GM12864 (cell line): ENCODE data around the gene PTPN14.

Experiments used
- DNase-seq: peaks from one replicate; pipeline ENCODE4 v3.0.0-alpha.2; 2011; ENCODE audit warnings: low read depth
- H3K4me3 ChIP-seq: 2 replicates; pipeline ENCODE4 v1.5.1; 2011; ENCODE audit warnings: mild to moderate bottlenecking, low read depth, low read length, control low read depth
- TF ChIP-seq, protein P1 (sequence below): IDR thresholded peaks from 2 replicates; pipeline ENCODE4 v1.5.1; 2011; ENCODE audit warnings: low read depth, mild to moderate bottlenecking, moderate library complexity, low read length, control low read depth, inconsistent platforms; ENCODE audit errors: missing control alignments

PTPN14 gene

GRCh38 chr1:214567481-214567980, 16.1 kb upstream of the PTPN14 start:
- no peak for DNase-seq
- TF ChIP-seq, protein P1, sequence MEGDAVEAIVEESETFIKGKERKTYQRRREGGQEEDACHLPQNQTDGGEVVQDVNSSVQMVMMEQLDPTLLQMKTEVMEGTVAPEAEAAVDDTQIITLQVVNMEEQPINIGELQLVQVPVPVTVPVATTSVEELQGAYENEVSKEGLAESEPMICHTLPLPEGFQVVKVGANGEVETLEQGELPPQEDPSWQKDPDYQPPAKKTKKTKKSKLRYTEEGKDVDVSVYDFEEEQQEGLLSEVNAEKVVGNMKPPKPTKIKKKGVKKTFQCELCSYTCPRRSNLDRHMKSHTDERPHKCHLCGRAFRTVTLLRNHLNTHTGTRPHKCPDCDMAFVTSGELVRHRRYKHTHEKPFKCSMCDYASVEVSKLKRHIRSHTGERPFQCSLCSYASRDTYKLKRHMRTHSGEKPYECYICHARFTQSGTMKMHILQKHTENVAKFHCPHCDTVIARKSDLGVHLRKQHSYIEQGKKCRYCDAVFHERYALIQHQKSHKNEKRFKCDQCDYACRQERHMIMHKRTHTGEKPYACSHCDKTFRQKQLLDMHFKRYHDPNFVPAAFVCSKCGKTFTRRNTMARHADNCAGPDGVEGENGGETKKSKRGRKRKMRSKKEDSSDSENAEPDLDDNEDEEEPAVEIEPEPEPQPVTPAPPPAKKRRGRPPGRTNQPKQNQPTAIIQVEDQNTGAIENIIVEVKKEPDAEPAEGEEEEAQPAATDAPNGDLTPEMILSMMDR, result no peak
- no peak overlapping the region for H3K4me3 ChIP-seq

DNA sequence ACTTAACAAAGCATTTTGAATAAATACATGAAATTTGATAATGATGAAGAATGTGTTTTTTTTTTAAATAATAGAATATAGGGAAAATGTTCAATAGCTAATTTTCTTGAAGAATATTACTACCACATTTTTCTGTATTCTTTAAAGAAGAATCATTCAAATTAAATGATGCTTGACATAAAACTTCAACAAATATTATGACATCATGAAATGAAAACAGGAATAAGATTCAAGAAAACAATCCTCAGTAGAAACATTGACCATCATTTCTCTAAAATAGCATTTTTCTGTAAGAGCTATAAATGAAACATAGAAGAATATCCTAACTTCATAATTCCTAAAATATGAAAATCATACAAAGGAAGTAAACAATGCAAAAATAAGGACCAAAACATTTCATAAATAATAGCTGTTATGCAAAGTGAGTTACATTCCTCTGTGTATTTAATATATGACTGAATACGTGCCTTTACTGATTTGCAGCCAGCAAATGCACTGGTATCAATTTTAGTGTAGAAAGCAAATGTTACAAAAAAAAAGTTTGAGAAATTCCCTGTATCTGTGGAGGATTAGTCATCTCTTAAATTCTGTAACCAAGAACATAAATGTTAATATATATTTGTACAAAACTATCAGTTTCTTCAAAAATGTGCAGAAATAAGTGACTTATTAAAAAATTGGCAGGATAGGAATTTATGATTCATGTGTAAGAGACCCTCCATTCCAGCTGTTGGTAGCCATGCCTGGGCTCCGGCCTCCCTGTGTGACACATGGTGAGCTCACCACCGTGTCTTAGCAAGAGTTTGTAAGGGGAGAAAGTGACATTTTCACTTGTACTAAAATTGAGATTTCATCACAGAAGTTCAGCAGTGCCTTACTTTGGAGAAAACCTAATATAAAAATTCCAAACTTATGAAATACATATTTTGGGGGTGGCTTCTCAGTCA, 15.0 kb upstream of the PTPN14 start:
- no peak overlapping the region for H3K4me3 ChIP-seq
- DNase-seq, result no peak
- TF ChIP-seq, protein P1, result no peak

DNA sequence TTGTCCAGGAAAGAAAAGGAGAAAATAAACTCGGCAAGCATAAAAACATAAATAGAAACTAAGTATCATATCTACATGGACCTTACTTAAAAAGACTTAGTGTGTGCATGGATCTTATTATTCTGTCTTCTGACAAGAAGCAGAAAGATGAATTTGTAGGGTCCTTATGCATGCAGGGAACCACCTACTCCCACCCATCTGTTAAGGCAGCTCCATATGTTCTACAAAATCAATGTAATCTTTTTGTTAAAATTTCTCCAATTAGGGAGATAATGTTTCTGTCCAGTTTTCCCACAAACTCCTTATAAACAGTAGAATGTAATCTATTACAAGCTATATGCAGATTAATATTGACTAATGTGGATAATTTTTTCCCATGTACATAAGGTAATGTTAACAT, 13.9 kb upstream of the PTPN14 start:
- H3K4me3 ChIP-seq, result no peak overlapping the region
- DNase-seq, result no peak
- TF ChIP-seq, protein P1, result no peak

DNA sequence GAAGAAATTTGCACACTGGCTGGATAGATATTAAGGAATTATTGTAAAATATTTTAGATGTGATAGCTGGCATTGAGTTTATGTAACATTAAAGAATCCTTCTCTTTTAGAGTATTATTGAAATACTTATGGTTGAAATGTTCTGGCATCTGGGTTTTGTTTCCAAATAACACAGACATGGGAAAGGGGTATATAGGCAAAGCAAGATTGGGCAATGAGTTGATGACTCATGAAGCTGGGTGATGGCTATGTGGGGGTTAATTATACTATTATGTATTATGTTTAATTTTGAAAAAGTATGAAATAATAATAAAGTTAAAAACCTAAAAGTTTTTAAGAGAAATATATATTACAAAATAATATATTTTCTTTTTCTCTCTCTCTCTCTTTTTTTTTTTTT, 12.5 kb upstream of the PTPN14 start:
- TF ChIP-seq, protein P1, result no peak

DNA sequence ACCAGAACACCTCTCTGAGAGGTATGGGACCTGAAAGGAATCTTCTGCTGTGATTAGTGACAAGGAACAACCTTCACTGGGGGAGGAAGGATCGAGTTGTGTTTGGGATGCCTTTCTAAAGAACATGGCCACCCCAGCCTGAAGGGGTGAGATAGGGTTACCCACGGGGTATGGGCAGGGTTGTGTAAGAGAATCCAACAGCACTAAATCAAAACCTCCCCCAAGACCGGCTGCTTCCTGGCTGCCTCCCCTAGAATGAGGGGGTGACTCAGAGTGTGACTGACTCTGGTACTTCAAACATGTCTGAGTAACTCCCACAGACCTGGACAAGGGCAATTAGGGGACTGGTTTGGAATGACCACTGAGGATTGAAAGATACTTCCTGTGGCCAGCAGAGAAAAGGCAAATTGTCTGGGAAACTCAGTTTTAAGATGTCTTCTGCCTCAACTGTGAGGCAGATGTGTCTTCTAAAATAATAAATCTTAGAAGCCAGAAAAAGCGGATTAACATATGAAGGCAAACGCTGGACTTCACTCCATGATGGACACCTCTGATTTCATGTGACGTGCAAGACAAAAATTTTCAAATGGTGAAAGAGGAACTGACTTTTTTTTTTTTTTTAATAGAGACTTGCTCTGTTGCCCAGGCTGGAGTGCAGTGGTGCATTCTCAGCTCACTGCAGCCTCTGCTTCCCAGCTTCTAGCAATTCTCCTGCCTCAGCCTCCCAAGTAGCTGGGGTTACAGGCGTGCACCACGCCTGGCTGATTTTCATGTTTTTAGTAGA, 6.7 kb upstream of the PTPN14 start:
- TF ChIP-seq, protein P1, result no peak
- DNase-seq, result no peak
- no peak overlapping the region for H3K4me3 ChIP-seq

More for the DNA sequence above, 12.5 kb upstream of the PTPN14 start:
- no peak overlapping the region for H3K4me3 ChIP-seq
- DNase-seq, result no peak

GRCh38 chr1:214553142-214553710, 1.8 kb upstream of the PTPN14 start:
- H3K4me3 ChIP-seq, result no peak overlapping the region
- TF ChIP-seq, protein P1, result no peak
- no peak for DNase-seq
